GM12878 (cell line): ENCODE data around the gene INTS13. TPM values are rescaled to one million over a fixed set of nuclear protein-coding genes. Genes with fewer than 3 reads are reported as not detected.

Source experiments
- ATAC-seq: fragments of 200-7000 bp; cut with Tn5 transposase; 3 replicates; pipeline ENCODE4 v1.9.1; 2020; ENCODE audit warnings: mild to moderate bottlenecking, moderate library complexity
- BruUV-seq: library from RNA; stranded (reverse); fragments of 400-500 nt; replicated peaks from 2 replicates; lab custom pipeline; 2021; lab: Mats Ljungman, UMichigan
- CTCF ChIA-PET: fragments of 300-600 bp; sonication (Branson Sonifier 250); formaldehyde crosslinking; extraction: SDS; loops from one replicate; lab custom pipeline; 2021; ENCODE audit warnings: inconsistent platforms; lab: Yijun Ruan, JAX
- POLR2A ChIA-PET: fragments of 350-600 bp; formaldehyde crosslinking; extraction: SDS; loops from one replicate; lab custom pipeline; 2021; ENCODE audit warnings: inconsistent platforms; lab: Charles Lee
- RAD21 ChIA-PET: fragments of 300-600 bp; sonication (Branson Sonifier 250); formaldehyde crosslinking; loops from one replicate; lab custom pipeline; 2023; ENCODE audit warnings: antibody characterized with exemption; ENCODE audit not compliant: unreplicated experiment; lab: Charles Lee
- SMC1A ChIA-PET: fragments of 300-600 bp; sonication (Branson Sonifier 250); formaldehyde crosslinking; loops from one replicate; lab custom pipeline; 2023; ENCODE audit not compliant: unreplicated experiment, uncharacterized antibody; lab: Charles Lee
- DNase-seq: peaks from one replicate; pipeline ENCODE4 v3.0.0-alpha.2; 2011; ENCODE audit warnings: low read depth, low spot score
- FAIRE-seq: peaks from 3 replicates; lab custom pipeline; 2011; peaks lifted over from hg19 to GRCh38; lab: Jason Lieb, UNC
- H2AFZ ChIP-seq: 2 replicates; pipeline ENCODE4 v1.6.0; 2011; ENCODE audit warnings: low read depth, low read length, control low read depth; ENCODE audit not compliant: control insufficient read depth
- H3K27ac ChIP-seq: 2 replicates; pipeline ENCODE4 v1.5.1; 2011; ENCODE audit warnings: control low read depth; ENCODE audit not compliant: control insufficient read depth, insufficient read depth
- H3K27me3 ChIP-seq, 2 experiments: replicated peaks in 1 of 2; 2 replicates each; pipeline versions ENCODE4 v1.6.0 to v1.6.1; 2011; ENCODE audit warnings: low read length in 1 of 2; ENCODE audit not compliant: control insufficient read depth in 2 of 2, insufficient read depth in 2 of 2
- H3K36me3 ChIP-seq, 2 experiments: 2 replicates each; pipeline ENCODE4 v1.5.1; 2011; ENCODE audit warnings: low read length in 1 of 2; ENCODE audit not compliant: control insufficient read depth in 2 of 2, insufficient read depth in 2 of 2
- H3K4me1 ChIP-seq: 2 replicates; pipeline ENCODE4 v1.6.1; 2011; ENCODE audit warnings: mild to moderate bottlenecking, low read length, moderate library complexity, mixed read lengths; ENCODE audit not compliant: control insufficient read depth, insufficient read depth
- H3K4me2 ChIP-seq: 2 replicates; pipeline ENCODE4 v1.6.0; 2011; ENCODE audit warnings: control low read depth; ENCODE audit not compliant: control insufficient read depth, insufficient read depth
- H3K4me3 ChIP-seq: fragments of 200-600 bp; sonication (generic); 2 replicates; pipeline ENCODE4 v1.5.1; 2016
- H3K79me2 ChIP-seq: 2 replicates; pipeline ENCODE4 v1.6.0; 2011; ENCODE audit warnings: low read length; ENCODE audit not compliant: control insufficient read depth, insufficient read depth
- H3K9ac ChIP-seq: 2 replicates; pipeline ENCODE4 v1.8.0; 2011; ENCODE audit warnings: low read length, control low read depth, mixed read lengths; ENCODE audit not compliant: control insufficient read depth, insufficient read depth
- H3K9me3 ChIP-seq: replicated peaks from 3 replicates; pipeline ENCODE4 v1.5.1; 2011; ENCODE audit warnings: mild to moderate bottlenecking, low read length; ENCODE audit not compliant: control insufficient read depth, insufficient read depth
- H4K20me1 ChIP-seq: 2 replicates; pipeline ENCODE4 v1.6.0; 2011; ENCODE audit not compliant: control insufficient read depth, insufficient read depth
- ASH2L ChIP-seq: fragments of 300-600, 200-600 bp; sonication (generic); IDR thresholded peaks from 2 replicates; pipeline ENCODE4 v1.6.1; 2017; ENCODE audit warnings: low read depth, mild to moderate bottlenecking, borderline replicate concordance
- CBFB ChIP-seq: IDR thresholded peaks from 2 replicates; pipeline ENCODE4 v1.6.1; 2016; ENCODE audit warnings: antibody characterized with exemption, low read depth
- CHD1 ChIP-seq: IDR thresholded peaks from 2 replicates; pipeline ENCODE4 v1.6.1; 2012; ENCODE audit warnings: low read depth, low read length, improper control_type of control experiment
- CHD4 ChIP-seq: fragments of 200-600 bp; sonication (generic); IDR thresholded peaks from 2 replicates; pipeline ENCODE4 v1.6.1; 2016; ENCODE audit warnings: mild to moderate bottlenecking
- ESRRA ChIP-seq: IDR thresholded peaks from 2 replicates; pipeline ENCODE4 v1.6.1; 2012; ENCODE audit warnings: mild to moderate bottlenecking, low read length, improper control_type of control experiment
- ETV6 ChIP-seq, 2 experiments: fragments of 450-650 bp in 1 of 2; IDR thresholded peaks in 1 of 2; conservative IDR thresholded peaks in 1 of 2; 2 replicates each; pipeline ENCODE4 v1.6.1; 2014; ENCODE audit warnings: antibody characterized with exemption in 1 of 2, borderline replicate concordance in 1 of 2, low read depth in 1 of 2, mild to moderate bottlenecking in 1 of 2, moderate library complexity in 1 of 2
- HDGF ChIP-seq: fragments of 450-650 bp; IDR thresholded peaks from 2 replicates; pipeline ENCODE4 v1.6.1; 2016; ENCODE audit warnings: antibody characterized with exemption
- JUND ChIP-seq: IDR thresholded peaks from 2 replicates; pipeline ENCODE4 v1.6.1; 2012; ENCODE audit warnings: low read depth, mild to moderate bottlenecking, low read length, improper control_type of control experiment, moderate library complexity
- MXI1 ChIP-seq: fragments of 150-350 bp; IDR thresholded peaks from 2 replicates; pipeline ENCODE4 v1.6.1; 2011; ENCODE audit warnings: low read depth, mild to moderate bottlenecking, inconsistent platforms, low read length, improper control_type of control experiment
- MYB ChIP-seq: fragments of 150-350 bp; IDR thresholded peaks from 2 replicates; pipeline ENCODE4 v1.6.1; 2014; ENCODE audit warnings: mild to moderate bottlenecking, low read depth, low read length, borderline replicate concordance
- POLR2AphosphoS5 ChIP-seq: IDR thresholded peaks from 2 replicates; pipeline ENCODE4 v1.6.1; 2011; ENCODE audit warnings: mild to moderate bottlenecking, low read length, inconsistent platforms
- SUPT20H ChIP-seq: IDR thresholded peaks from 2 replicates; pipeline ENCODE4 v1.6.1; 2011; ENCODE audit warnings: low read depth, mild to moderate bottlenecking, low read length, moderate library complexity, borderline replicate concordance; ENCODE audit not compliant: control insufficient read depth
- ZNF622 ChIP-seq: fragments of 450-650 bp; IDR thresholded peaks from 2 replicates; pipeline ENCODE4 v1.6.1; 2017; ENCODE audit warnings: mild to moderate bottlenecking, inconsistent platforms
- WGBS: methylation state at CpG from one replicate; pipeline ENCODE4 v1.1.6; 2016; ENCODE audit warnings: low lambda C conversion rate; ENCODE audit not compliant: insufficient replicate concordance, insufficient coverage; ENCODE audit errors: missing lambda C conversion rate; 5-methylcytosine and 5-hydroxymethylcytosine counted together
- in situ Hi-C: fragments of 300-500 bp; cut with MboI; formaldehyde crosslinking; loops from 9 replicates; pipeline ENCODE4 v1.14.3; 2018; ENCODE audit warnings: mixed read lengths
- intact Hi-C: fragments of 100-400 bp; cut with micrococcal nuclease; formaldehyde crosslinking; loops from one replicate; pipeline ENCODE4 v1.14.2; 2022; ENCODE audit not compliant: unreplicated experiment
- polyA plus RNA-seq, 11 experiments: library from polyadenylated mRNA; depleted of rRNA in 4 of 11; unstranded in 6 of 11; stranded (reverse) in 5 of 11; fragments of >200 nt; fragmentation: Nextera tagmentation in 4 of 11; fragmentation: Illumina TruSeq in 1 of 11; extraction: Ambion mirVana in 4 of 11; extraction: Trizol in 1 of 11; gene quantifications; 1 replicate in 1 of 11; 2 replicates in 10 of 11; pipeline versions ENCODE4 v1.2.1 to v1.2.3, GENCODE V29; 2011 to 2016; ENCODE audit warnings: inconsistent platforms in 2 of 11, missing spikeins in 2 of 11, low read depth in 1 of 11
- total RNA-seq, 4 experiments: library from RNA; depleted of rRNA in 3 of 4; stranded (reverse); fragments of >200 nt in 3 of 4; fragmentation: Illumina TruSeq in 1 of 4; extraction: Trizol in 1 of 4; gene quantifications; 2 replicates each; pipeline versions ENCODE4 v1.2.1 to v1.2.3, GENCODE V29; 2013 to 2021
- TF ChIP-seq, protein P1 (sequence below): IDR thresholded peaks from 2 replicates; pipeline ENCODE4 v1.6.1; 2012; ENCODE audit warnings: low read depth, low read length, improper control_type of control experiment
- TF ChIP-seq, protein P2 (sequence below): IDR thresholded peaks from 2 replicates; pipeline ENCODE4 v1.6.1; 2011; ENCODE audit warnings: low read depth, low read length, improper control_type of control experiment, borderline replicate concordance
- TF ChIP-seq, protein P3 (sequence below): fragments of 450-650 bp; formaldehyde crosslinking; IDR thresholded peaks from 2 replicates; pipeline ENCODE4 v1.4.0; 2022; ENCODE audit warnings: mild to moderate bottlenecking, moderate library complexity

INTS13 gene
- total and polyA plus RNA-seq, 10 of the 15 experiments (the other 5 are each of a cell fraction or from before 2014, with no cell fraction given): 33.4 to 72.0 (median 59.9) TPM

DNA sequence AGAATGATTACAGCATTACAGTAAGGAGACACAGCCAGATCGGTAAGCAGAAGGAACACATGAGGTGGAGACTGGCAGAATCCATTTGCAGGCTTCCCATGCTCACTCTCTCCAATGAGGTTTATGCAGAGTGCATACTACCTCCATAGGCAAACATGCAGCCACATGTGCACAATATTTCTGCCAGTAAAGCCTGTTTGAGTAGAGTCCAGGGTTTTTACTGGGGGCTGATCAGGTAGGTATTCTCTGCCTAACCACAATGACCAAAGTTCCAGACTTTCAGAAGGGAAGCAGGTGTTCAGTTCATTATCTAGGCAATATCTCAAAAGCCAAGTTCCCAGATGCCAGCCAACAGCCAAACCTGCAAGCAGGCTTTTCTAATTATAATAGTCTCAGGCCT is 31.1 kb downstream of the INTS13 start:
- Histone ChIP-seq H3K9me3 (peaks cover 2% of the 10 kb centered on the region; the same call in 2 of the 3 replicates), H4K20me1 (no peaks in the 10 kb centered on the region), H3K27ac (no peak overlapping the region), H3K36me3 (peaks cover 2 to 27% of the 10 kb centered on the region in 2 experiments), H3K4me1 (no peaks in the 10 kb centered on the region), H3K9ac (no peak overlapping the region), H3K79me2 (no peaks in the 10 kb centered on the region), H2AFZ (no peak overlapping the region), H3K4me3 (no peak overlapping the region), H3K27me3 (no peaks in the 10 kb centered on the region), H3K4me2 (no peak overlapping the region)
- DNase-seq: no peak
- ChIA-PET POLR2A (no interaction called here), RAD21 (no interaction called here), SMC1A (no interaction called here), CTCF (no interaction called here)
- 100% methylated on average over 1 of the region's 1 CpG for WGBS
- BruUV-seq: no TSS peak
- in situ Hi-C loops: no loop called here
- TF ChIP-seq CHD1 (no peak), SUPT20H (no peak), JUND (no peak), HDGF (no peak), MYB (no peak), POLR2AphosphoS5 (no peak), ASH2L (no peak), CBFB (no peak)
- no peak for FAIRE-seq
- ATAC-seq: peak; percentile 31; the same call in 2 of the 3 replicates
- intact Hi-C loops: no loop called here

DNA sequence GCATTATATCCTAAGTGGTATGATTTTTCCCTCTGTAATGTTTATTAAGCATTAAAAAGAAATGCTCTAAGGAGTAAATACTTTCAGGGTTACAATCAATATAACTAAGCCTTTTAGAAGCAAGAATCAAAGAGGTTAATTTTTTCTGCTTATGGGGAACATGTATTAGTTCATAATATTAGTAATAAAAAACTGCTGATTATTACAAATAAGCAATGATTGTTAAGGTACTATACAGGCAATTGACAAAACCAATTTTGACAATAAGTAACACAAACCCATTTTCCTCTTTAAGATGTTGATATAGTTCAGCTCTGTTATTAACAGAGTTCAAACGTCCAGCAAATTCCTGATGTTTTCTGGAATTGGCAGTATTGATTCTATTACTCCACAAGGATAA is 31.8 kb downstream of the INTS13 start:
- intact Hi-C loops (no loop called here), in situ Hi-C loops (no loop called here)
- Histone ChIP-seq H4K20me1 (no peaks in the 10 kb centered on the region), H3K27me3 (no peaks in the 10 kb centered on the region), H3K79me2 (no peaks in the 10 kb centered on the region), H3K27ac (no peak overlapping the region), H3K36me3 (peaks cover 2 to 30% of the 10 kb centered on the region in 2 experiments), H3K9me3 (peaks cover 2% of the 10 kb centered on the region; the same call in 2 of the 3 replicates), H3K4me3 (no peak overlapping the region), H2AFZ (no peak overlapping the region), H3K4me2 (no peak overlapping the region), H3K9ac (no peak overlapping the region), H3K4me1 (no peaks in the 10 kb centered on the region)
- ChIA-PET CTCF (no interaction called here), POLR2A (no interaction called here), SMC1A (no interaction called here), RAD21 (no interaction called here)
- WGBS: 90% methylated on average over 1 of the region's 1 CpG
- no peak for FAIRE-seq
- no peak for ATAC-seq
- no peak for DNase-seq
- no TSS peak for BruUV-seq
- TF ChIP-seq, protein P1, sequence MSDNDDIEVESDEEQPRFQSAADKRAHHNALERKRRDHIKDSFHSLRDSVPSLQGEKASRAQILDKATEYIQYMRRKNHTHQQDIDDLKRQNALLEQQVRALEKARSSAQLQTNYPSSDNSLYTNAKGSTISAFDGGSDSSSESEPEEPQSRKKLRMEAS: no peak
- TF ChIP-seq, protein P2, sequence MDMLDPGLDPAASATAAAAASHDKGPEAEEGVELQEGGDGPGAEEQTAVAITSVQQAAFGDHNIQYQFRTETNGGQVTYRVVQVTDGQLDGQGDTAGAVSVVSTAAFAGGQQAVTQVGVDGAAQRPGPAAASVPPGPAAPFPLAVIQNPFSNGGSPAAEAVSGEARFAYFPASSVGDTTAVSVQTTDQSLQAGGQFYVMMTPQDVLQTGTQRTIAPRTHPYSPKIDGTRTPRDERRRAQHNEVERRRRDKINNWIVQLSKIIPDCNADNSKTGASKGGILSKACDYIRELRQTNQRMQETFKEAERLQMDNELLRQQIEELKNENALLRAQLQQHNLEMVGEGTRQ: no peak
- TF ChIP-seq MXI1 (no peak), ZNF622 (no peak), CHD4 (no peak), ETV6 (conservative IDR thresholded peaks at IDR 0.05 in 1 of 2, IDR thresholded peaks at IDR 0.05 in 1 of 2; ENCODE audit: borderline replicate concordance in 1 of 2, low read depth in 1 of 2) (no peak), ESRRA (no peak)
- TF ChIP-seq, protein P3, sequence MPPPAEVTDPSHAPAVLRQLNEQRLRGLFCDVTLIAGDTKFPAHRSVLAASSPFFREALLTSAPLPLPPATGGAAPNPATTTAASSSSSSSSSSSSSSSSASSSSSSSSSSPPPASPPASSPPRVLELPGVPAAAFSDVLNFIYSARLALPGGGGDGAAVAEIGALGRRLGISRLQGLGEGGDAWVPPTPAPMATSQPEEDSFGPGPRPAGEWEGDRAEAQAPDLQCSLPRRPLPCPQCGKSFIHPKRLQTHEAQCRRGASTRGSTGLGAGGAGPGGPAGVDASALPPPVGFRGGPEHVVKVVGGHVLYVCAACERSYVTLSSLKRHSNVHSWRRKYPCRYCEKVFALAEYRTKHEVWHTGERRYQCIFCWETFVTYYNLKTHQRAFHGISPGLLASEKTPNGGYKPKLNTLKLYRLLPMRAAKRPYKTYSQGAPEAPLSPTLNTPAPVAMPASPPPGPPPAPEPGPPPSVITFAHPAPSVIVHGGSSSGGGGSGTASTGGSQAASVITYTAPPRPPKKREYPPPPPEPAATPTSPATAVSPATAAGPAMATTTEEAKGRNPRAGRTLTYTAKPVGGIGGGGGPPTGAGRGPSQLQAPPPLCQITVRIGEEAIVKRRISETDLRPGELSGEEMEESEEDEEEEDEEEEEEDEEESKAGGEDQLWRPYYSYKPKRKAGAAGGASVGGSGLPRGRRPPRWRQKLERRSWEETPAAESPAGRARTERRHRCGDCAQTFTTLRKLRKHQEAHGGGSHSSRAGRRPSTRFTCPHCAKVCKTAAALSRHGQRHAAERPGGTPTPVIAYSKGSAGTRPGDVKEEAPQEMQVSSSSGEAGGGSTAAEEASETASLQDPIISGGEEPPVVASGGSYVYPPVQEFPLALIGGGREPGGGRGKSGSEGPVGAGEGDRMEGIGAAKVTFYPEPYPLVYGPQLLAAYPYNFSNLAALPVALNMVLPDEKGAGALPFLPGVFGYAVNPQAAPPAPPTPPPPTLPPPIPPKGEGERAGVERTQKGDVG (CRISPR knock-in tag): no peak
